Pulmonary artery endothelial cell (primary cell): ENCODE data around the gene EXOC3L4. TPM values are rescaled to one million over a fixed set of nuclear protein-coding genes. Genes with fewer than 3 reads are reported as not detected.

Experiments
- DNase-seq: peaks from one replicate; pipeline ENCODE4 v3.0.0-alpha.2; 2011; ENCODE audit warnings: low read depth, low spot score
- total RNA-seq: library from RNA; depleted of rRNA; stranded (reverse); fragments of >200 nt; gene quantifications from 2 replicates; pipeline ENCODE4 v1.2.3, GENCODE V29; 2014

The EXOC3L4 gene
- total RNA-seq, 1 donor from 2014 or later: not detected

DNA sequence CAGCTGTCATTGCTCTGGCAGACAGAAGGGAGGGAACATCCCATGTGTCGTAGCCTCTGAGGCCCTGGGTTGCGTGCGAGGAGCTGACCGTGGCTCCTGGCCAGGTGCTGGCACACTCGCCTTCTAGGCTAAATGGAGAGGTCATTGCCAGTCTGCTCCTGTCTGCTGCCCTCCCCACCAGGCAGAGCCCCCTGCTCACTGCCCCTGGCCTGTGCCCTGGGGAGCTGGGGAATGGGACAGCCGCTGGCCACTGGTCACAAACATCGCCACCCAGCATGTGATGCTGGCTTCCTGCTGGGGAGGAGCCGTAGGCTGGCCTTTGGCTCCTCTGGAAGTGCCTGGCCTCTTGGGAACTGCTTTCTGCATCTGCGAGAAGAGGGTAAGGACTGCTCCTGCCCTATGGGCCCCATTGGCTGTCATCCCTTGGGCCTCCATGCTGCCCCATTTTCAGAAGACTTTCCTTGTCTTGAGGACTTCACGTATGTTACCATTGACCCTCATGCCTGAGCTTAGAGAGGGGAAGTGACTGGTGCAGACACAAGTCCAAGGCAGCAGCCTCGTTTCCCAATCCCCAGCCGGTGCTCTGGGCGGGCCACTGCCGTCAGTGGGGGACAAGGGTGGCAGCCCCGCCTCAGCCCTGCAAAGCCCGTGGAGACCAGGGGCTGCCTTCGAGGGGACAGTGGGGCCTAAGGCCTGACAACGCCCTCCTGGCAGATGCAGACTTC, 26.8 kb downstream of the EXOC3L4 start:
- DNase-seq: no peak

DNA sequence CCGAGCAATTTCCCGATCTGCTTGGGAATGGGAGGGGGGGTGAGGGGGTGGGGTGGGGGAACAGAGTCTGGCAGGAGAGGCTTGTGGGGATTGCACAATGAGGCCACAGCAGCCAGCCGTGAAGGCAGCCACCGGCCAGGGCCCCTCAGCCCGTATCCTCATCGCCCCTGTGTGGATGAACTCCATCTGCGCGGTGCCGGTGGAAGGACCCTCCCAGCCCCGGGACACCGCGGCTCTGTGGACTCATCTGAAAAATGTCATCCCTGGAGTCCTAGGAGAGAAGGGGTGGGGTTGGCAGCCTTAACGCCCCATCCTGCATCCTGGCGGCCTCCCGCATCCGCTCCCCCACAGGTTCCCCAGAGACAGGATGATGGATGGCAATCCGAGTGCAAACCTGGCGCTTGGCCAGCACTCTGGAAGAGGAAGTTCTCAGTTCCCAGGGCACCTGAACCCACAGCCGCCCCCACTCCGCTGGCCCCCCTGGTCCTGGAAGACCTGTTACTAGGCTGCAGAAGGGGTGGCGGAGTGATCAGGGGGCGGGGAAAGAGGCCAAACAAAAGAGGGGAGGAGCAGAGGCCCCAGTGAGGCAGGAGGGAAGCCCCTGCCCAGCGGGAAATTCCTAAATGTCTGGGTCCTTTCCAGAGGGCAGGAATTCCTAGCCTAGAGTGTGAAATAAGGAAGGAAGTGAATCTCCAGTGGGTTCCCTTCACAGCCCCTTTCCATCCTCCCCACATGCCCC, 27.5 kb downstream of the EXOC3L4 start:
- DNase-seq: peak; percentile 45

DNA sequence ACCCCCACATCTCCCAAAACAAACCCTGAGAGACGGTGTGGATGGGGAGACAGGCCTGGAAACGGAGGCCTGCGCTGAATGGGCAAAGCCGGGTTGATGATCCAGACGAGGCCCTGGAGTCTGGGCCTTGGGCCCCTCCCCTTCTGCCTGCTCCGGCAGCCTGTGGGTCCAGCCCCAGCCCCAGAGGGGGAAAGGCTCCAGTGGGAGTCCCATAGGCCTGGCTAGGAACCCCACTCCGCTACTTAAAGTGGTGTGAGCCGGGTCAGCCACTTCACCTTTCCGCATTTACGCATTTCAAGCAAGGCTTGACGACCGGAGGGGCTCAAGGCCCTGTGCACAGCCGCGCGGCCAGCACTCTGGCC, 28.0 kb downstream of the EXOC3L4 start:
- no peak for DNase-seq

DNA sequence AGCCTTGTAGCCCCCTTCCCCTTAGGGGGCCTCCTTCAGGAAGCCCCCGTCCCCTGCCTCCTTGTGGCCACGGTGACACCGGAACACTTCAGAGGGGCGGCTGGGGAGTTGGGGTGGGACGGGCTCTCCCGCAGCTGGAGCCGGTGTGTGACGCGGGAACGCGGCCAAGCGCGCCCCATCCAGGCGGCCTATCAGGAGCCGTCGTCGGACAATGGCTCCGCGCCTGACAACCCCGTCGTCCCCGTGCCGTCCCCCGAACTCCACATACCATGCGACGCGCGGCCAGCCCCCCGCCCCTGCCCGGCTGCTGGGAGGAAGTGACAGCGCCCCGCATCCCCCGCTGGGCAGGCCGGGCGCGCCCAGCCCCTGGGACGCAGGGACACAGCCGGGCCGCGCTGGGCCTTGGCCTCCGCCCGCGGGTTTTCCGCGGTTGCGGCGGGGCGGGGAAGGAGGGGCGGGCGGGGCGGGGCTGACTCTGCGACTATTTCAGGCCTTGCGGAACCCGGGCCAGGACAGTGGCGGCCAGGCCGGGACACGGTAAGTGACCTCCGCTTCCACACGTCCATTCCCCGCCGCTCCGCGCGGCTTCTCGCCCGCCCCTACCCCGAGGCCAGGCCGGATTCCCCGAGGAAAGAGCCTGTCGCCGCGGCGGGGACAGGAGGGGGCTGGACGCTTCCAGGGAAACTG, 28.6 kb downstream of the EXOC3L4 start, which contains the start of gene TNFAIP2:
TNFAIP2 (plus strand) TSS at position 515 of the 687 bp plus-strand sequence. CDS start 2,997 bp downstream, outside the sequence.
- no peak for DNase-seq

DNA sequence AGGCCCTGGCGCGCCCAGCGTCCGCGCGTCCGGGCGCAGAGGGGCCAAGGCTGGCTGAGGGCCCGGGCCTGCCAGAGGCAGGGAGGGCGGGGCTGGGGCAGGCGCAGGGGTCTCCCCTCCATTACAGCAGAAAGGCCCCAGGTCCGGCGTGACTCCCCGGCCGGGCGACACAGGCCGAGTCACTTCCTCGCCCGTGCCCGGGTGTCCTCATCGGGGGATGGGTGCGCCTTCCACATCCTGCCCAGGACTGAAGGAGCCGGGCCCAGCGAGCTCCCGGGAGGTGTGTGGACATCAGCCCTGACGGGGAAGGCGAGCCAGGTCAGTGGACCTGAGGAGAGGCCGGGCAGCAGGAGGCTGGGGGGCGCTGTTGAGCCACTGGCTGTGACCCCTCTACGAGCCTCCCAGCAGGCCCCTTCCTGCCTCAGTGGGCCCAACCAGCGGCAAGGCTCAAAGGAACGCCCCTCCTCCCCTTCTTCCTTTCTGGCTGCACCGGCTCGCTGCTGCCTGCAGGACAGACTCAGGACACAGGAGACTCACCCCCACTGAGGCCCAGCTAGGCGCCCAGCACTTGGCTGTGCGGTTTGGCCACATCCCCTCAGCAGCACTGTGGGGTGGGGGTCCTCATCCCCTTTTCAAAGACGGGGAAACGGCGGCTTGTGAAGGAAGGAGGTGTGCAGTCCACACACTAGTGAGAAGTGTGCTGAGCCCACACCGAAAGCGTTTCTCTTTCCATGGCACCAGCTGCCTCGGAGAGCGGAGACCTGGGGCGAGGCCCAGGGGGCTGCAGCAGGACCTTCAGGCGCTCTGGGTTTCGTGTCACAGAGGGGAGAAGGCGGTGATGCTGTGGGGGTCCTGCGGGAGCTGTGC, 29.3 kb downstream of the EXOC3L4 start:
- DNase-seq: no peak

- DNase-seq: no peak
These were observed 30.0 kb downstream of the EXOC3L4 start for GRCh38 chr14:103124501-103125001.

DNA sequence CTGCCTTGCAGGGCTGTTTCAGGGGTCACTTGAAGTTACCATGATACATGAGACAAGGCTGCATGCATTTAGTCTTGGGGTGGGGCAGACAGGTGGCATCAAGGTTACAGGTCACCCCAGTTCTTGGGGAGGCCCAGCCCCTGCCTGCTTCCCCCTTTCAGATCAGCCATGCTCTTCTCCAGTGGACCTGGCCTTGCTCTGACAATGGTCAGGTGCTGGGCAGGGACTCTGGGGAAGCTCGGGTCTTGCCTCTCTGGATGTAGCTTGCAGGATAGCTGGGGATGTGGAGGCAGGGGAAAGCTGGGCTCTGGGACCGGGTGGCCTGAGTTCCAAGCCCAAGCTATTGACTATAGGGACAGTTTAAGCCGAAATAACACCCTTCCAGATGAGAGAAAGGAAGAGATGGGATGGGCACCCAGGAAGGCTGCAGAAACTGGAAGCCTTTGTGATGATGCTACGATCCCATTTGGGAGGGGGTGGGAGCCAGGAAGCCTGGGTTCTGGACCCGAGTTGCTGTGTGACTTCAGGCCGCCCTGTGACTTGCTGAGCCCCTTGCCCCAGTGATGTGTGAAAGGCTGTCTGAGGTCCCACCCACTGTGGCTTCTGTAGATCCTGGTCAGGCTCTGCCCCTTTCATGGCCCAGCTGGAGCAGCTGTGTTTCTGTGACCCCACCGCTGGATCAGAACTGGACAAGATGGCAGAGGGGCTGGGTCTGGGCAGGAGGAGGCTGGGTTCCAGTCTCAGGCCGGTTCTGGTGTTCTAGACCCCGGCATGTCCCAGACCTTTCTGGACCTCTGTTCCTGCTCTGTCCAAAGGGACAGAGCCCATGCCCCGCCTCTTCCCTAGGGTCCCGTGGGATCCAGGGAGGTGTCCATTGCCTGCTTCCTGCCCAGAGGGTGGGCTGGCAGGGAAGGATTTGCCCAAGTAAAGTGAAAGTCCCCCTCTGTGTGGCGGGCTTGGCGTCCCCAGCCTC, 30.9 kb downstream of the EXOC3L4 start:
- DNase-seq: no peak

DNA sequence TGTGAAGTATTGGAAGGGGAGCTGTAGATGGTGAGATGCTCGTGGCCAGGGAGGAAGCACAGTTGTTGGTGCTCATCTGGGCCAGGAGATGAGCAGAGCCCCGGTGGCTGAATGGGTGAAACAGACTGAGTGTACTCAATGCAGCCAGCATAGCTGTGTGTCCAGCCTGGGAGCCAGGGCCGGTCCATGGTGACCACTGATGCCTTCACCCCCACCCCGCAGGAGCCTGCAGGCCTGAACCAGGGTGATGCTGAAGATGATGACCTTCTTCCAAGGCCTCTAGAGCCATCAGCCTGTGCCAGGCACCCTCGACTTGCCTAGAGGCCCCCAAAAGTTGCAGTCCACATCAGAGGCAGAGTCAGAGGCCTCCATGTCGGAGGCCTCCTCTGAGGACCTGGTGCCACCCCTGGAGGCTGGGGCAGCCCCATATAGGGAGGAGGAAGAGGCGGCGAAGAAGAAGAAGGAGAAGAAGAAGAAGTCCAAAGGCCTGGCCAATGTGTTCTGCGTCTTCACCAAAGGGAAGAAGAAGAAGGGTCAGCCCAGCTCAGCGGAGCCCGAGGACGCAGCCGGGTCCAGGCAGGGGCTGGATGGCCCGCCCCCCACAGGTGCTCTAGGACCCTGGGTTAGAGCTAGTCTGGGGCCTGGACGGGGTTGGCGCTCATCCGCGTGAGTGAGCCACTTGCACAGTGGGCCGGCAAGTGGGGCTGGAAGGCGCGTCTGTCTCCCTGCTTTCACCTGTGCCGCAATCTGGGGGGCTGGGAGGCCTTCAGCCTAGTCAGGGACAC, 31.8 kb downstream of the EXOC3L4 start:
- DNase-seq: no peak

DNA sequence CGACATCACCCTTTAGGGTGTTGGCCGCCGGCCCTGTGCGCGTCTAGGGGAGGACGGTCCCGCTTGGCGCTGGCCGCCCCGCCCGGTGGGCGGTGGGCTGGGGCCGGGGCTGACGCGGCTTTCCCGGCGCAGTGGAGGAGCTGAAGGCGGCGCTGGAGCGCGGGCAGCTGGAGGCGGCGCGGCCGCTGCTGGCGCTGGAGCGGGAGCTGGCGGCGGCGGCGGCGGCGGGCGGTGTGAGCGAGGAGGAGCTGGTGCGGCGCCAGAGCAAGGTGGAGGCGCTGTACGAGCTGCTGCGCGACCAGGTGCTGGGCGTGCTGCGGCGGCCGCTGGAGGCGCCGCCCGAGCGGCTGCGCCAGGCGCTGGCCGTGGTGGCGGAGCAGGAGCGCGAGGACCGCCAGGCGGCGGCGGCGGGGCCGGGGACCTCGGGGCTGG, 32.4 kb downstream of the EXOC3L4 start:
- DNase-seq: no peak

- no peak for DNase-seq
These were observed 32.8 kb downstream of the EXOC3L4 start for GRCh38 chr14:103127356-103127755.

GRCh38 chr14:103127861-103128598, 33.5 kb downstream of the EXOC3L4 start:
- DNase-seq: no peak

DNA sequence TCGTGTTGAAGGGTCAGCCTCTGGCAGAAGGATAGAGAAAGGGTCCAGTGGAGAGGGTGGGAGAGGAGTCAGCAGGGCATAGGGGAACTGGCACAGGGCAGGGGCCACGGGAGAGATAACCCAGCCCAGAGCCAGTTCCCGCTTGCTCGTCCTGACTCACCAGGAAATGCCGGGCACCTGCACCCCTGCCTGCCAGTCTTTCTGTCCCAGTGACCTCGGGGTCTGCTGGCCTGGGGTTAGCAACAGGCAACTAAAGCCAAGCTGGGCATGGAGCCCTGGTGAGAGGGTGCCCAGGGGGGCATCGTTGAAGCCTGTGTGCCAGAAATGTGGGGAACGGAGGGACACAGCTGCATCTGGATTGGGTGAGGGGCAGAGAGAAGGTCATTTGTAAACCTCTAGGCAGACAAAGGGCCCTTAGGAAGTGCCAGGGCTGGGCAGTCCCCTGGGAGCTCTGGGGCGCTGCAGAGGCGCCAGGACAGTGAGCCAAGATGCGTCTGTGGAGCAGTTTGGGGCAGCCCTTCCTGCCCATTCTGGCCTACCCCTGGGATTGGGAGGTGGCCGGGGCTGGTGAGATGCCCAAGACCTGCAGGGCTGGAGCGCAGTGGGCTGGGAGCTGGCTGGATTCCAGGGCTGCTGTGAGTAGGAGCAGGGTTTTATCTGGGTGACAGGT, 34.2 kb downstream of the EXOC3L4 start:
- DNase-seq: no peak

GRCh38 chr14:103129301-103130016, 34.9 kb downstream of the EXOC3L4 start:
- no peak for DNase-seq

GRCh38 chr14:103130017-103130764, 35.7 kb downstream of the EXOC3L4 start:
- no peak for DNase-seq

DNA sequence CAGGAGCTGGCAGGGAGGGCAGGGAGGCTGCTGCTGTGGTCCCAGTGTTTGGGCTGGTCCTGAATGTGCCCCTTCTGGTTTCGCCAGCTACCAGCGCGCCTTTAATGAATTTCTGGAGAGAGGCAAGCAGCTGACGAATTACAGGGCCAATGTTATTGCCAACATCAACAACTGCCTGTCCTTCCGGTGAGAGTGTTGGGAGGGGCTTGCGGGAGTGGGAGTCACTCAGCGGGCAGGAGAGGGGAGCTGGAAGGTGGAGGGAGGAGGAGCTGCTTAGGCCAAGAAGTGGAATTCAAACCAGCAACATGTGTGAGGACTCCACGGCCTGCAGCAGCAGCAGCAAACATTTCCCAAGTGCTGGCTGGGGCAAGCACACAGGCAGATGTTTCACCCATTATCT, 36.4 kb downstream of the EXOC3L4 start:
- no peak for DNase-seq

GRCh38 chr14:103131580-103131979, 37.1 kb downstream of the EXOC3L4 start:
- no peak for DNase-seq
